ENCODE data around the gene TWIST2.

The TWIST2 gene

GRCh38 chr2:238856713-238857567, 9.1 kb downstream of the TWIST2 start:
- DNase-seq, result no peak

DNA sequence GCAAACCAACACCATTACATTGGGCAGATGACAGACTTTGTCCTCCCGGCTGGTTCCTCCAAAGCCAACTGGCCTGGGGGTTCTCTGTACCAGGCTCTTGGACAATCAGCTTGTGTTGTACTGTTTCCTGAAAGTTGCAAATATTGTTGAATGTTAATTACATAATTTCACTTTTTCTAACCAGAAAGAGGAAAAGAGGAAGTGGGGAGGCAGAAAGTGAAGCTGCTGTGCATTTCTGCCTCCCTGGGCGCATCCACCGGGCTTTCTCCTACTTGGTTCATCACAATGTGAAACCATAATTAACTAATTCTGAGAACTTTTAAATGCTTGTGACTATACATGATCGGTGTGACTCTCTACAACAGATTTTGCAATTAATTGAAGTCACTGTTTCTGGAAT, 10.1 kb downstream of the TWIST2 start:
- no peak for DNase-seq

GRCh38 chr2:238859636-238860347, 11.9 kb downstream of the TWIST2 start:
- DNase-seq, result no peak

DNA sequence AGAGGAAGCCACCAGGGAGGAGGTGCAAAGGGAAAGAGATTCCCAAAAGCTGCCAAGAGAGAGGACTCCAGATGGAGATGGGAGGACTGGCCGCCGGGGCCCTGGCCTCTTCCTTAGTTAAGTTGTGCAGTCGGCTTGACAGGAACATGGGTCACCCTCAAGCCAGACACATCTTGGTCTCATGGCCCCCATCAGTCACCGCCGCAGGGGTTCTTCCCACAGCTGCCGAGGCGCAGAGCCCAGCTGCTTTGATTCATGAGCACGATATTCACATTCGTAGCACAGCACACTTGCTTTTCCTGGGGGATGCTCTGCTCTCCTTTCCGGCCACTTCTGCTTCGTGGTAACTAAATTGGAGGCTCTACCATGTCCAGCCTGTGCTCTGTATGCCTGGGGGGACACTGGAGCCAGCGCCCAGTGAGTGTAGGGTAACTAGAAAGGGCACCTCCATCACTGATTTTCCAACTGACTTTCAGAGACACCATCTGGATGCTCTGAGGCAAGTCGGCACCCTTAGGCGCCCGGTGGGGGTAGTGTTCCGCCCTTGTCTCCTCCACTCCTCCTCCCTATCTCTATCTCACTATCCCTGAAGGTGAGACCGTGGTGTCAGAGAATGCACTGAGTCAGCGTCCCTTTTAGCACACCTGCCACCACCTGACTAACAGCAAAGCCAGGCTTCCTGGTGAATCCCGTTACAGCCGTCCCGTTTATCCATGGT, 13.3 kb downstream of the TWIST2 start:
- peak; percentile 75 for DNase-seq

GRCh38 chr2:238861766-238862315, 14.0 kb downstream of the TWIST2 start:
- no peak for DNase-seq

DNA sequence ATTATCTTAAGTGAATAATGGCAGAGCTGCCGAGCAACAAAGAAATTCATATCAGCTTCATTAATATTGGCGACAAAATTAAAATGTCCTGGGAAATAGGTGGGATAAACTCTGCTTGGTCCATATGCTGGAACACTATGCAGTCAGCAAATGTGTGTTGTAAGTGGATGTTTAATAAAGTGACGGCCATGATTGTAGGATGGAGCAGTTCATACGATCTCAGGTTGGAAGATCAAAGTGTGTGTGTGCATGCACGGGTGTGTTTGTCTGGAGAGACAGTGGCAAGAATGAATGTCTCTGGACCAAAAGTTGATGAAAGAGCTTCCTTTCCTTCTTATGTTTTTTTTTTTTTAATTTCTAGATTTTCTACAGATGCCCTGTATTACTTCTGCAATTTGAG, 14.8 kb downstream of the TWIST2 start:
- DNase-seq, result no peak

DNA sequence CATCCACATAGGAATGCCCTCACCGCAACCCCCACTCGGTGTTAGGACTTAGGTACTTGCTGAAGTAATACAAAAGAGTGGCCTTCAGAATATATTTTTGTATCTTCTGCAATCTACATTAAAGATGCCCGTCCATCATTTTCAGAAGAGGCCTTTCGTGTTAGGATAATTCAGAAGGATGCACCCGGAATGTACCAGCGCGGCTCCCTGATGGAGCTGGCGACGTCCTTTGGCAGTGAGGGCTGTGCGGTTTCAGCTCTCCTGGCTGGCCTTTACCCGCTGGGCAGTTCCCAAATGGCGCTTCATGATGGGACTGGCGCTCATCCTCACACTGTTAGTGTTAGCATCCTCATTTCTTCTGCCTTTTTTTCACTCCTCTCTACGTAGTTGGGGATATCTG, 15.3 kb downstream of the TWIST2 start:
- no peak for DNase-seq

DNA sequence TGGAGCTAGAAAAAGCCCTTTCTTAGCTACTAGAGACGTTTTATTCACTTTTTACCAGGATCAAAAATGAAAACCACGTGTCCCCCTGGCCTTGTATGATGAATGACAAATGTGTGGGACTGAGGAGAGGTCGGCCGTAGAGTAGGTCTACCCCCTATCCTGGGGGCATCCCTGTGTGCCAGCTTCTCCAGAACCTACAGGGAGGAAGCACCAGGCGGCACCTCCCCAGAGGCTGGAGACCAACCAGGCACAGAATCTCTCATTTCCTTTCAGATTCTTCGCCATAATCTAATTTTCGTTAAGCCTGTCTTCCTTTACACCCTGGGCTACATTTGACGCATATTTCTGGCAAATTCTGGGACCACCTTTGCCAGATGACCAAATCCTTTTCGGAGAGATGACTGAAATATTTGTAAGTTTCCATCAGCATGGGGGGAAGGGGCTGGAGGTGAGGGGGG, 15.9 kb downstream of the TWIST2 start:
- DNase-seq, result no peak

DNA sequence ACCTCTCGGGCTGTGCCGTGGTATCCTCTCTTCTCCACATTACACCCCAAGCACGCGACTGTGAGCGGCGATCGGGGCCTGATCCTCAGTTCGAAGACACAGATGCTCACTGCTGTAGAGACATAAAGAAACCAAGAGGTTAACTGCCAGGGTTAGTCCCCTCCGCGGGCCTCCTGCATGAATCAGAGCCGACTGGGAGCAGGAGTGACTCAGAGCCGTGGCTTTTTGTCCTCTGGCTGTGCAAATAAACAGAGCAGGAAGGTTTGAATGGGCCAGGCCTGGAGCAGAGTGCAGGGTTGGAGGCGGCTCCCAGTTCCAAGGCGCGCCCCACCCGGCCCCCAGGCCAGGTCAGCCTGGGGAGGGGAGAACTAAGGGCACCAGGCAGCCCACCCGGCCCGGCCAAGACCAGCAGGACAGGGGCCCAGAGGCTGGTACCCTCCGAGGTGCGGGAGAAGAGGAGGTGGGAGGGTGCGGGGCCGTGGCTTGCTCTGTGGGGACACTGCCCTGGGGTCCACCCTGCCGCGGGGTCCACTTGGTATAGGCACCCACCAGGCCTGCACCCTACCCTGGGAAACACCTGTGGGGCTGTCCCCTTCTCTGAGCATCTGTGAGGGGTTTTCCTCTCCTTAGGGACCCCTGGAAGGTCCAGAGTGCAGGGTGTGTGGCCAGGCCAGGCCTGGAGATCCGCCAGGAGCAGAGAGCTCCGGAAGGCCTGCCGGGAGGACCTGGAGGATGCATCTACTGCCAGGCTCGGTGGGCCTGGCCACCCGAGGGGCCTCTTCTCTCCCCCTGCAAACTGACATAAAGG, 16.5 kb downstream of the TWIST2 start:
- peak; percentile 99 for DNase-seq

DNA sequence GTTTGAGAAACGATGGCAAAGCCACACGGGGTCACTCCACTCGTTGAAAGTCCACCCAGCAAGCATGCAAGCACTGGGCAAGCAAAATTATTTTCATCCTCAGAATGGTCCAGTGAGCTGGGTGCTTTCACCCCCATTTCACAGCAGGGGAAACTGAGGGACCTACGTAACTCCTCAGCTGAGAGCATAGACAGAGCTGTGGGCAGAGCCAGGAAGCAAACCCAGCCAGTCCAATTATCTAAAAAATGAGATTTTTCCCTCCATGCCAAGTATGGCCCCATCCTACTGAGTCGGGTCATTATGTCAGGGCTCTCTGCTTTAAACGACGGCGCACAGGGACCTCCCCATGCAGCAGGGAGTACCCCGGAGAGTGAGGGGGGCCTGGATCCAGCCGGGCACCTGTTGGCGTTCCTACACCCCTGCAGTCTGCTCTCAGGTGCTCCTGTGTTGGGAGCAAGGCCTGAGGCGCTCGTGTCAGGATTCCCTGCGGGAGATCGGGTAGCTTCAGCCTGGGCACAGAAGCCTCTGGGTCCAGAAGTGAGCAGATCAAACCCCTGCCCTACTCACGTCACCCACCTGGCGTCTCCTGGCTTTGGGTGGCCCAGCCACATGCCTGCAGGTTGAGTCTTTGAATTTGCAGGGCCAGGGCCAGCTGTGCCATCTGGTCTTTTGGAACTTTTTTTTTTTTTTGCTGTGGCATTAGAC, 17.3 kb downstream of the TWIST2 start:
- no peak for DNase-seq

GRCh38 chr2:238865744-238866355, 18.0 kb downstream of the TWIST2 start:
- no peak for DNase-seq

DNA sequence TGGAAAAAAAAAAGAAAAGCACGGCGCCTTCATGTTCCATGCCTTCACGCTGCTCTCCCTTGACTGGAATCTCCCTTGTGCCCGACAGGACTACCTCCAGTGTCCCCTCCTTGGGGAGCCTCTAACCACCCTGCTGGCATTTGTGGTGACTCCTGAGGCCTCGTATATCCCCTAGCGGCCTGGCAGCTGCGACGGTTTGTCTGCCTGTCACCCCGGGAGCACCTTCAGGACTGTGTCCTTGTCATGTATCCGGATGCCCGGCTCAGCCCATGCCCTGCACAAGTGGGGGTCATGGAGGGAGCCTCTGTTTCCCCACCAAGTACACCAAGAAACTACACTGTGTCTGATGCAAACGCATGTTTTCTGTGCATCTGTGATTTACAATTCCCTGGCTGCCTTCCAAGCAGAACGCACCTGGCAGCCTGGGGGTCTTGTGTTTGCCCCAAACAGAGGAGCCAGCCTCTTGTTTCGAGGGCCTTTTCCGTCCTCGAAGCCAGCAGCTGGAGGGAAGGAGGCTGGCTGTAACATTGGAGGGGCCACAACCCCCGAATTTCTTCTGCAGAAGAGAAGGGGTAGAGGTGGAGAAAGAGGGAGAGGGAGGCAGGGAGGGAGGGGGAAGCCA, 18.9 kb downstream of the TWIST2 start:
- no peak for DNase-seq

GRCh38 chr2:238868067-238868524, 20.2 kb downstream of the TWIST2 start:
- no peak for DNase-seq

DNA sequence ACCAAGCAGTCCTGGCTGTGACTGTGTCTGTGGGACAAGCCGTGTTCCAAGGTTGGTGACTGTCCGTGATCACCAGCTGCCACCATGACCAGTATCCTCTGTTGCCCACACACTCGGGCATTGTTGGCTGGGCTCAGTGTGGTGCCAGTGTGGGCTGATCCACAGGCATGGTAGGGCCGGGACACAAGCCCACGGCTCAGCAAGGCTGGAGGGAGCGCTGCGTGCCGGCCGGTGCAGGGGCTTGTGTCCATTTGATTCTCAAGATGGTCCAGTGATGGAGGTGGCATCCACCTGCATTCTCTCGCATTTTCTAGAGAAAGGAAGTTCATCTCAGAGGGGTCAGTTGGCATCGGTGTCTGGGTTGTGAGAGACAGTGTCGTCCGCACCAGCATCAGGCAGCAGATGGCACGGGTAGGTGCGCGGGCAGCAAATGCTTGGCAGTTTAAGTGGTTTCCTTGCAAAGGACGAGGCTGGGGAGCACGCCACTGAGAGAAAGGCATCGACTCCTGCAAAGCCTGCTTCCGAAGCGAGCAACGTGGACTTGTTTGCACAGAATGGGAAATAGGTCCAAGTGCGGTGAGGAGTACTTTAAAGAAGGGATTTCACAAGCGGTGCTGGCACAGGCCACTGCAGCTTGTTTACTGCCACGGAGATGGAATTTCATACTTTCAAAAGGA, 20.9 kb downstream of the TWIST2 start:
- no peak for DNase-seq

DNA sequence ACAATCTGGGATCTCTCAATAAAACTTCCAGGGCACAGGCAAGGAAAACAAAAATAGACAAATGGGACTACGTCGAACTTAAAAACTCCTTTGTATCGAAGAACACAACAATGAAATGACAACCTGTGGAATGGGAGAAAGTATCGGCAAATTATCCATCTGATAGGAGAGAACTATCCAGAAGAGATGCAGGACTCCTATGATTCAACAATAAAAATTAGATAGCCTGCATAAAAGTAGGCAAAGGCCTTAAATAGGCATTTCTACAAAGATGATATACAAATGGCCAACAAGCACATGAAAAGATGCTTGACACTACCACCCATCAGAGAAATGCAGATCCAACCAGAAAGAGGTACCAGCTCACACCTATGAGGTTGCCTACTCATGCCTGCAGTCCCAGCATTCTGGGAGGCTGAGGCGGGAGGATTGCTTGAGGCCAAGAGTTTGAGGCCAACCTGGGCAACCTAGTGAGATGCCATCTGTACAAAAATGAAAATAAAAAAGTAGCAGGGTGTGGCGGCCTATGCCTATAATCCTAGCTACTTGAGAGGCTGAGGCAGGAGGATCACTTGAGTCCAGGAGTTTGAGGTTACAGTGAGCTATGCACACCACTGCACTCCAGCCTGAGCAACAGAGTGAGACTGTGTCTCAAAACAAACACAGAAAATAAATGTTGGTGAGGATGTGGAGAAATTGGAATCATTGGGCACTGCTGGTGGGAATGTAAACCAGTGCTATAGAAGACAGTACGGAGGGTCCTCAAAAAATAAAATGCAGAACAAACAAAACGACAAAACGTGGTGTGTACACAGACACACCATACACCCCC, 21.6 kb downstream of the TWIST2 start:
- DNase-seq, result peak; percentile 48

- no peak for DNase-seq
These were observed 22.4 kb downstream of the TWIST2 start for GRCh38 chr2:238870261-238870660.

DNA sequence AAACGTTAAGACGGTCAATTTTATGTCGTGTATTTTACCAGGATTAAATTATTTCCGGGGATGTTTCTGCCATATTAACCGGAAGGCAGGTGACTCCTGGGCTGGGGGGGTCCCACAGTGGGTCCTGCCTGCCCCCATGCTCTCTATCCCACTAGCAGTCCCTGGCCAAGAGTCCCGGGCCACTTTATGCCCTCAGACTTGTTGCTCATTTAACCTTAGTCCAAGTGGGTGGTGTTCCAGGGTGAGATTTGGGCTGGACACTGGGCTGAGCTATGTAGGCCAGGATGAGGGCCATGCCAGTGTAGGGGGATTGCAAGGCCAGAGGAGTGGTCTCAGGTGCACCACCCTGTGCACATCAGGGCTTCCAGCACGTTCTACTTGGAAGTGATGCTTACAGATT, 24.1 kb downstream of the TWIST2 start:
- no peak for DNase-seq

- DNase-seq, result no peak
These were observed 24.9 kb downstream of the TWIST2 start for GRCh38 chr2:238872628-238873380.

Data from fibroblast of skin of back (primary cell).